Activated B cell treated with CpG ODN at 0.5 μM for 24 hours (primary cell): ENCODE results near the gene SLC37A2. TPM values are rescaled to one million over a fixed set of nuclear protein-coding genes. Genes with fewer than 3 reads are reported as not detected.
A peak's percentile ranks its signal among the peaks of the same experiment; 100 is the strongest.

ENCODE experiments used
- ATAC-seq: fragments of 200-7000 bp; cut with Tn5 transposase; one replicate; pipeline ENCODE4 v1.10.0; 2021; ENCODE audit warnings: low read depth, mild to moderate bottlenecking, moderate library complexity
- CTCF ChIA-PET: fragments of 350-600 bp; sonication (Branson Sonifier 250); formaldehyde crosslinking; loops from one replicate; lab custom pipeline; 2021; ENCODE audit warnings: antibody characterized with exemption; lab: Charles Lee
- POLR2A ChIA-PET: fragments of 350-600 bp; sonication (Branson Sonifier 250); formaldehyde crosslinking; loops from one replicate; lab custom pipeline; 2021; ENCODE audit warnings: antibody characterized with exemption; lab: Charles Lee
- DNase-seq: peaks from one replicate; pipeline ENCODE4 v3.0.0; 2022
- H3K27ac Mint-ChIP-seq: one replicate; pipeline ENCODE4 v1.8.0; 2020; ENCODE audit warnings: mixed read lengths
- H3K27me3 Mint-ChIP-seq: one replicate; pipeline ENCODE4 v1.8.0; 2021; ENCODE audit warnings: mixed read lengths
- H3K36me3 Mint-ChIP-seq: one replicate; pipeline ENCODE4 v1.8.0; 2021; ENCODE audit warnings: low read depth, mixed read lengths
- H3K4me1 Mint-ChIP-seq: one replicate; pipeline ENCODE4 v1.8.0; 2021; ENCODE audit warnings: mixed read lengths
- H3K4me3 Mint-ChIP-seq: one replicate; pipeline ENCODE4 v1.8.0; 2020; ENCODE audit warnings: mild to moderate bottlenecking, mixed read lengths
- H3K9me3 Mint-ChIP-seq: one replicate; pipeline ENCODE4 v1.8.0; 2020; ENCODE audit warnings: mixed read lengths
- CTCF ChIP-seq: fragments of 200-600 bp; IDR thresholded peaks from one replicate; pipeline ENCODE4 v1.8.0; 2022; ENCODE audit warnings: antibody characterized with exemption, mild to moderate bottlenecking
- intact Hi-C: fragments of 100-400 bp; cut with micrococcal nuclease; formaldehyde crosslinking; loops from one replicate; pipeline ENCODE4 v1.15.1; 2024
- total RNA-seq: library from RNA; stranded (reverse); gene quantifications from 2 replicates; pipeline ENCODE4 v1.2.3, GENCODE V29; 2022

SLC37A2 gene
- total RNA-seq, 1 donor from 2014 or later: 27.5 TPM

- Mint-ChIP-seq H3K4me1 (peaks cover 67% of the 10 kb centered on the region), H3K9me3 (no peaks in the 10 kb centered on the region), H3K27ac (peak overlapping the region; percentile 91), H3K4me3 (no peak overlapping the region), H3K27me3 (no peaks in the 10 kb centered on the region), H3K36me3 (no peaks in the 10 kb centered on the region)
- ChIA-PET POLR2A (interaction anchor here (0.6 to 5.7 kb wide), 5 partner anchors 9 to 441 kb away, joined by 4 to 78 read pairs (median 6); partner anchors contain the start of genes CCDC15, SLC37A2 and TMEM218), CTCF (interaction anchor here (1.1 to 3.3 kb wide), 3 partner anchors 10 to 51 kb away, joined by 3 to 10 read pairs (median 9); partner anchors contain the start of gene SLC37A2)
- intact Hi-C loops: loop anchor here (1.0 to 10.0 kb wide), 12 partner anchors 10 to 1139 kb away; partner anchors contain the start of genes CCDC15, FAM118B, HYLS1 and MSANTD2
- TF ChIP-seq CTCF: no peak
- ATAC-seq: no peak
- DNase-seq: no peak
Observed at GRCh38 chr11:125072961-125073590, 10.0 kb downstream of the SLC37A2 start.

GRCh38 chr11:125073616-125074483 is 10.7 kb downstream of the SLC37A2 start:
- TF ChIP-seq CTCF: no peak
- no peak for DNase-seq
- POLR2A ChIA-PET: interaction anchor here (4.9 to 5.7 kb wide), 2 partner anchors 10 to 37 kb away, joined by 53 to 78 read pairs; partner anchors contain the start of genes SLC37A2 and TMEM218
- no peaks in the 10 kb centered on the region for H3K27me3 Mint-ChIP-seq
- no peak for ATAC-seq
- no peaks in the 10 kb centered on the region for H3K9me3 Mint-ChIP-seq
- peak overlapping the region; percentile 32 for H3K4me3 Mint-ChIP-seq
- H3K27ac Mint-ChIP-seq: peak overlapping the region; percentile 91
- intact Hi-C loops: loop anchor here (5.0 to 10.0 kb wide), 8 partner anchors 37 to 1138 kb away; partner anchors contain the start of genes FAM118B, HYLS1, MSANTD2 and RPUSD4
- H3K4me1 Mint-ChIP-seq: peaks cover 60% of the 10 kb centered on the region
- no peaks in the 10 kb centered on the region for H3K36me3 Mint-ChIP-seq
- CTCF ChIA-PET: interaction anchor here (3.3 kb wide), 1 partner anchor 17 kb away, joined by 10 read pairs; no protein-coding TSS in a partner anchor

- Mint-ChIP-seq H3K4me1 (peaks cover 51% of the 10 kb centered on the region), H3K9me3 (no peaks in the 10 kb centered on the region), H3K27ac (peak overlapping the region; percentile 91), H3K36me3 (no peaks in the 10 kb centered on the region), H3K4me3 (no peak overlapping the region), H3K27me3 (no peaks in the 10 kb centered on the region)
- ChIA-PET CTCF (no interaction called here), POLR2A (interaction anchor here (4.9 to 5.7 kb wide), 2 partner anchors 11 to 36 kb away, joined by 53 to 78 read pairs; partner anchors contain the start of genes SLC37A2 and TMEM218)
- TF ChIP-seq CTCF: no peak
- ATAC-seq (no peak), DNase-seq (no peak)
- intact Hi-C loops: loop anchor here (5.0 to 10.0 kb wide), 8 partner anchors 37 to 1138 kb away; partner anchors contain the start of genes FAM118B, HYLS1, MSANTD2 and RPUSD4
Observed at GRCh38 chr11:125074511-125075241, 11.6 kb downstream of the SLC37A2 start.

GRCh38 chr11:125075242-125075625 is 12.1 kb downstream of the SLC37A2 start:
- H3K9me3 Mint-ChIP-seq: no peaks in the 10 kb centered on the region
- H3K36me3 Mint-ChIP-seq: no peaks in the 10 kb centered on the region
- peaks cover 46% of the 10 kb centered on the region for H3K4me1 Mint-ChIP-seq
- H3K4me3 Mint-ChIP-seq: no peak overlapping the region
- CTCF ChIA-PET: no interaction called here
- TF ChIP-seq CTCF: no peak
- H3K27me3 Mint-ChIP-seq: no peaks in the 10 kb centered on the region
- H3K27ac Mint-ChIP-seq: no peak overlapping the region
- POLR2A ChIA-PET: interaction anchor here (4.9 to 5.7 kb wide), 2 partner anchors 11 to 36 kb away, joined by 53 to 78 read pairs; partner anchors contain the start of genes SLC37A2 and TMEM218
- no peak for DNase-seq
- intact Hi-C loops: loop anchor here (10.0 kb wide), 1 partner anchor 450 kb away; the partner anchor contains the start of gene TBRG1
- no peak for ATAC-seq
